NCI-H1436 treated with DMSO at 0.1 percent for 48 hours (cell line): Measurements from ENCODE around the gene LPAR1.
"Not testable (repeated sequence)": the region's sequence is repeated elsewhere in the genome, so short reads cannot be mapped to it uniquely, and the experiment has no call there.

Source experiments
- DNase-seq: peaks from one replicate; lab custom pipeline; 2025; lab: John Stamatoyannopoulos, UW

LPAR1 gene, protein sequence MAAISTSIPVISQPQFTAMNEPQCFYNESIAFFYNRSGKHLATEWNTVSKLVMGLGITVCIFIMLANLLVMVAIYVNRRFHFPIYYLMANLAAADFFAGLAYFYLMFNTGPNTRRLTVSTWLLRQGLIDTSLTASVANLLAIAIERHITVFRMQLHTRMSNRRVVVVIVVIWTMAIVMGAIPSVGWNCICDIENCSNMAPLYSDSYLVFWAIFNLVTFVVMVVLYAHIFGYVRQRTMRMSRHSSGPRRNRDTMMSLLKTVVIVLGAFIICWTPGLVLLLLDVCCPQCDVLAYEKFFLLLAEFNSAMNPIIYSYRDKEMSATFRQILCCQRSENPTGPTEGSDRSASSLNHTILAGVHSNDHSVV

GRCh38 chr9:111038331-111039230 is at the start of gene LPAR1:
Gene LPAR1, minus strand, starts transcription at chr9:111038470. Its CDS starts 66,353 bp downstream, at chr9:110972117.
- DNase-seq: no peak

- DNase-seq: no peak
Measured at GRCh38 chr9:111078391-111079038, 40.2 kb upstream of the LPAR1 start.

DNA sequence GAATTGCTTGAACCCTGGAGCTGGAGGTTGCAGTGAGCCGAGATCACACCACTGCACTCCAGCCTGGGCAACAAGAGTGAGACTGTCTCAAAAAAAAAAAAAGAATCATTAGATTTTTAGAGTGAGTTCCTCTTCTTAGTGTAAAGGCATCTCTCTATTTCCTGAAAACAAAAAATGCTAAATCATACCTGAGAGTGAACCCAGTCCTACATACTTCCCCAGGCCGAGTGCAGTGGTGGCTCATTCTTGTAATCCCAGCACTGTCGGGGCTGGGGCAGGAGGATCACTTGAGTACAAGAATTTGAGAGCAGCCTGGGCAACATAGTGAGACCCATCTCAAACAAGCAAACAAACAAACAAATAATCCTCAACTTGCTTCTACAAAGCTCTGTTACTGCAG is 38.2 kb upstream of the LPAR1 start:
- DNase-seq: no peak

DNA sequence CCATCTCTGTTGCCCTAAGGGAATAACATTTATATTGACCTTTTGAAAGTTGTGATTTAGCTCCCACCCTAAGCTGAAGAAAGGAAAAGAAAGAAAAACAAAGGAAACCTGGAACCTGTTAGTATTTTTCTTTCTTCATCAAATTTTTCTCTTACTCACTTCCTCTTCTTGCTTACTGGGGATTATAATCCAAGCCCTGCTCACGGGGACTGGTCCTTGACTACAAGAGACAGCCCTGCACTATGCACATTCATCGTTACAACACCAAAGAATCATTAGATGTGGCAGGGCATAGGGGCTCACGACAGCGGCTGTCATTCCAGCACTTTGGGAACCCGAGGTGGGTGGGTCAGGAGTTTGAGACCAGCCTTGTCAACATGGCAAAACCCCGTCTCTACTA is 37.8 kb upstream of the LPAR1 start:
- DNase-seq: no peak

- no peak for DNase-seq
Measured at GRCh38 chr9:111074395-111074794, 36.1 kb upstream of the LPAR1 start.

- no peak for DNase-seq
Measured at GRCh38 chr9:111069183-111069582, 30.9 kb upstream of the LPAR1 start.

DNA sequence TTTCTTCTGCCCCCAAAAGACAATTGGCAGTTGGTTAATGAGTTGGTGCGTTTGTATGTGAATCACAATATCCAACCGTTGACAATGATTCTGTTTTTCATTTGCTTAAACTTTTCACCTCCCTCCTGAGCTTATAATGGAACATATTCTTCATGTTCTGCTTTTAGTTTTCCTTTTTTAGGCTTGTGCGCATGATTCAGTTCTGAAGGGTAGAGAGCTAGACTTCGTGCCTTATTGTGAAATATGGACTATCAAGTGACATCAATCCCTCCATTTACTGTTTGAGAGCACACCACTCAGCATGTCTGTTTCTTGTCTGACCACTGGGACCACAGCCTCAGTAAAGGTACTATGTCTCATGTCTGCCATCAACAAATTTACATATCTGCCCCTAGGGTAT is 30.5 kb upstream of the LPAR1 start:
- DNase-seq: no peak

- DNase-seq: no peak
Measured at GRCh38 chr9:111068383-111068730, 30.1 kb upstream of the LPAR1 start.

GRCh38 chr9:111066468-111066867 is 28.2 kb upstream of the LPAR1 start:
- DNase-seq: no peak

GRCh38 chr9:111065414-111065813 is 27.1 kb upstream of the LPAR1 start:
- DNase-seq: no peak

- no peak for DNase-seq
Measured at GRCh38 chr9:111064160-111064837, 26.0 kb upstream of the LPAR1 start.

- no peak for DNase-seq
Measured at GRCh38 chr9:111063332-111063731, 25.1 kb upstream of the LPAR1 start.

- no peak for DNase-seq
Measured at GRCh38 chr9:111058166-111058565, 19.9 kb upstream of the LPAR1 start.

GRCh38 chr9:111056538-111056937 is 18.3 kb upstream of the LPAR1 start:
- DNase-seq: no peak

- DNase-seq: no peak
Measured at GRCh38 chr9:111052791-111053190, 14.5 kb upstream of the LPAR1 start.

- no peak for DNase-seq
Measured at GRCh38 chr9:111051400-111051799, 13.1 kb upstream of the LPAR1 start.

GRCh38 chr9:111050819-111051218 is 12.5 kb upstream of the LPAR1 start:
- DNase-seq: no peak

GRCh38 chr9:111047287-111047686 is 9.0 kb upstream of the LPAR1 start:
- not testable (repeated sequence) for DNase-seq

GRCh38 chr9:111041902-111042301 is 3.6 kb upstream of the LPAR1 start:
- DNase-seq: no peak

- DNase-seq: no peak
Measured at GRCh38 chr9:111040494-111040893, 2.2 kb upstream of the LPAR1 start.

DNA sequence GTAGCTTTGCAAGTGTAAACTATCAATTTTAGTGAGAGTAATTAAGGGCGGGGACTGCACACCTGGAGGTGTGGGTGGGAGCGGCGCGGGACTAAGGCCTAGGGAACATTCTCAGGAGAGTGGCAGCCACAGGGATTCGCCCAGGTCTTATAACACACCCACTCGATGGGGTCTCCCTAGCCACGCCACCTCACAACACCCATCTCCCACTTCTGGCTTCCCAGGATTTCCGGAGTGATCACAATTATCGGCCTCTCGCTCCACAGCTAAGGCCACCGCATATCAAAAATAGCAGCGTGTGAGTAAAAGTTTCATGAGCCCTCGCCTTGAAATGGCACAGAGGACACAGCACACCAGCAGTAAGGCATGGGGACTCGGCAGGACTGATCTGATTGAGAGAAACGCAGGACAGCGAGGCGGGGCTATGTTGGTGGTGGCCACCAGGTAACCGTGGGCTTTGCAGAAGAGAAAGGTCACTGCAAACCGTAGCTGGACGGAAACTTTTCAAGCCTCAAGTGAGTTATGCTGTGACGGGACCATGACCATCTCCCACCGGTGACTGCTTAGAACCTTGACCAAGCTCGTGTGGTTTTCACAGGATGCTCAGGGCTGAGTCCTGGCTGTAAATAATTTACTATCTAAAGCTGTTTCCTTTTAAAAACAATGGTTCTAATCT is 1.1 kb upstream of the LPAR1 start:
- no peak for DNase-seq
